Measurements from ENCODE around the gene NAV3. TPM values are rescaled to one million over a fixed set of nuclear protein-coding genes. Genes with fewer than 3 reads are reported as not detected.

The NAV3 gene, protein sequence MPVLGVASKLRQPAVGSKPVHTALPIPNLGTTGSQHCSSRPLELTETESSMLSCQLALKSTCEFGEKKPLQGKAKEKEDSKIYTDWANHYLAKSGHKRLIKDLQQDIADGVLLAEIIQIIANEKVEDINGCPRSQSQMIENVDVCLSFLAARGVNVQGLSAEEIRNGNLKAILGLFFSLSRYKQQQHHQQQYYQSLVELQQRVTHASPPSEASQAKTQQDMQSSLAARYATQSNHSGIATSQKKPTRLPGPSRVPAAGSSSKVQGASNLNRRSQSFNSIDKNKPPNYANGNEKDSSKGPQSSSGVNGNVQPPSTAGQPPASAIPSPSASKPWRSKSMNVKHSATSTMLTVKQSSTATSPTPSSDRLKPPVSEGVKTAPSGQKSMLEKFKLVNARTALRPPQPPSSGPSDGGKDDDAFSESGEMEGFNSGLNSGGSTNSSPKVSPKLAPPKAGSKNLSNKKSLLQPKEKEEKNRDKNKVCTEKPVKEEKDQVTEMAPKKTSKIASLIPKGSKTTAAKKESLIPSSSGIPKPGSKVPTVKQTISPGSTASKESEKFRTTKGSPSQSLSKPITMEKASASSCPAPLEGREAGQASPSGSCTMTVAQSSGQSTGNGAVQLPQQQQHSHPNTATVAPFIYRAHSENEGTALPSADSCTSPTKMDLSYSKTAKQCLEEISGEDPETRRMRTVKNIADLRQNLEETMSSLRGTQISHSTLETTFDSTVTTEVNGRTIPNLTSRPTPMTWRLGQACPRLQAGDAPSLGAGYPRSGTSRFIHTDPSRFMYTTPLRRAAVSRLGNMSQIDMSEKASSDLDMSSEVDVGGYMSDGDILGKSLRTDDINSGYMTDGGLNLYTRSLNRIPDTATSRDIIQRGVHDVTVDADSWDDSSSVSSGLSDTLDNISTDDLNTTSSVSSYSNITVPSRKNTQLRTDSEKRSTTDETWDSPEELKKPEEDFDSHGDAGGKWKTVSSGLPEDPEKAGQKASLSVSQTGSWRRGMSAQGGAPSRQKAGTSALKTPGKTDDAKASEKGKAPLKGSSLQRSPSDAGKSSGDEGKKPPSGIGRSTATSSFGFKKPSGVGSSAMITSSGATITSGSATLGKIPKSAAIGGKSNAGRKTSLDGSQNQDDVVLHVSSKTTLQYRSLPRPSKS (N-terminal part only)
- total RNA-seq: 85.5 and 126 TPM in 2 replicates

DNA sequence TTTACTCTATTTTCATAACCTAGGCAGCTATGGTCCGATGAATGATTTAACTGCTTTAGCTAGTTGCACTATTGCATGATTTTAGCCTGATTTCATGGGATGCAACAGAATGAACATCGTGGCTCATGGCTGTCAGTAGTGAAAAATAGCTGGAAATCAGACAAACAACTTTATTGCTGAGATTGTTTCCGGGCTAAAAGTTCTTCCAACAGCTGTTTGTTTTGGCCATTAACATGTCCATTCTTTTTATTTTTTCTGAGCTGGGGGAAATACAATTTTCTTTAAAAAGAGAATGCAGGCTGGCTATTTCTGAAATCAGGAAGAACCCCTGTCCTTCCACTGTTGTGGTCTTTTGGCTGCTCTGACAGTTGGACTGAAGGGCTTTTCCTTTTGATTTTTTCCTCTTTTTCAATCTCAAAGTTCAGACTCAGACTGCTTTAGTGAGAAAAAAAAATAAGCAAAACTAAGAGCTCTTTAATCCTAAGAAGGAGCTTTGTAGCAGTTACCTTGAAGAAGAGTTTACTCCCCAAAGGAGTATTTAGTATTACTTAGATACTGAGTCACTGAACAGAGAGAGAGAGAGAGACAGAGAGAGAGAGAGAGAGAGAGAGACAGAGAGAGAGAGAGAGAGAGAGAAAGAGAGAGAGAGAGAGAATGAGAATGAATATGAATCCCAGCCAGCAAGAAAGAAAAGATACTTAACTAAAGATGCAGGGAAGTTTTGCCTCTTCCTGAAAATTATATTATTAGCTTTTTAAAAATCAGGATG is at the start of gene NAV3:
Gene NAV3 (plus strand): TSS at position 312 of the 769 bp plus-strand sequence. CDS start 568 bp downstream, outside the sequence.

Measured in uterine smooth muscle cell (primary cell).